WTC11 (cell line): ENCODE measurements around the gene KAT8.

Source experiments
- ATF2 ChIP-seq: sonication (generic); formaldehyde crosslinking; IDR thresholded peaks from 2 replicates; pipeline ENCODE4 v1.8.1; 2022; ENCODE audit warnings: low read depth, missing genetic modification reagents, borderline replicate concordance
- CTCF ChIP-seq: fragments of 200-600 bp; IDR thresholded peaks from 2 replicates; pipeline ENCODE4 v1.8.0; 2022; ENCODE audit warnings: antibody characterized with exemption
- MAX ChIP-seq: sonication (generic); formaldehyde crosslinking; IDR thresholded peaks from 2 replicates; pipeline ENCODE4 v1.8.0; 2022; ENCODE audit warnings: mild to moderate bottlenecking, missing genetic modification reagents
- TCF7 ChIP-seq: sonication (generic); formaldehyde crosslinking; IDR thresholded peaks from 2 replicates; pipeline ENCODE4 v1.8.0; 2022; ENCODE audit warnings: mild to moderate bottlenecking, low read depth, missing genetic modification reagents, moderate library complexity
- ZSCAN18 ChIP-seq: fragments of 250-450 bp; sonication (Bioruptor Pico); IDR thresholded peaks from 2 replicates; pipeline ENCODE4 v2.1.2; 2022; ENCODE audit warnings: mild to moderate bottlenecking, moderate library complexity

GRCh38 chr16:31073142-31073969 lies 44.1 kb upstream of the KAT8 start:
- no peak for TF ChIP-seq ATF2 (CRISPR knock-in tag)
- no peak for TF ChIP-seq ZSCAN18 (CRISPR knock-in tag)
- TF ChIP-seq TCF7 (CRISPR knock-in tag), result 0 out of 2 replicates have a peak, but pooled peaks have one; percentile 54
- TF ChIP-seq CTCF, result no peak
- TF ChIP-seq MAX, result peak; percentile 64; the same call in 1 of the 2 replicates
